Activated T-helper 1 cell treated with anti-CD3 and anti-CD28 coated beads, Interleukin-12 subunit alpha, Interleukin-12 subunit beta, Interleukin-2, Interleukin-4 antibody, amounts not matched to agents 30 ng/mL and 10 ng/mL and 1 ng/mL, durations not matched to agents 14 hours and 24 hours and 36 hours (primary cell): ENCODE data around the gene PDE4D. TPM values are rescaled to one million over a fixed set of nuclear protein-coding genes. Genes with fewer than 3 reads are reported as not detected.

ENCODE experiments used
- DNase-seq: peaks from one replicate; pipeline ENCODE4 v3.0.0; 2021; ENCODE audit warnings: low spot score
- H3K27ac Mint-ChIP-seq: one replicate; pipeline ENCODE4 v1.8.0; 2021; ENCODE audit warnings: mild to moderate bottlenecking, mixed read lengths
- H3K27me3 Mint-ChIP-seq: one replicate; pipeline ENCODE4 v1.8.0; 2022; ENCODE audit warnings: mild to moderate bottlenecking, moderate library complexity, mixed read lengths; ENCODE audit not compliant: insufficient read depth
- H3K36me3 Mint-ChIP-seq: one replicate; pipeline ENCODE4 v1.8.0; 2021; ENCODE audit warnings: low read depth, mixed read lengths
- H3K4me1 Mint-ChIP-seq: one replicate; pipeline ENCODE4 v1.8.0; 2021; ENCODE audit warnings: low read depth, mixed read lengths
- H3K4me3 Mint-ChIP-seq: one replicate; pipeline ENCODE4 v1.8.0; 2021; ENCODE audit warnings: mild to moderate bottlenecking, moderate library complexity, mixed read lengths
- H3K9me3 Mint-ChIP-seq: one replicate; pipeline ENCODE4 v1.8.0; 2021; ENCODE audit warnings: mixed read lengths
- intact Hi-C: fragments of 100-400 bp; cut with micrococcal nuclease; formaldehyde crosslinking; loops from one replicate; pipeline ENCODE4 v1.15.1; 2024
- total RNA-seq: library from RNA; stranded (reverse); gene quantifications from 2 replicates; pipeline ENCODE4 v1.2.3, GENCODE V29; 2022

PDE4D gene
- total RNA-seq, 1 donor from 2014 or later, result 50.6 TPM

GRCh38 chr5:59656351-59657254 is 236.9 kb downstream of the PDE4D start:
- Mint-ChIP-seq H3K9me3 (no peaks in the 10 kb centered on the region), H3K4me3 (no peak overlapping the region), H3K27me3 (peaks cover 2% of the 10 kb centered on the region), H3K4me1 (peaks cover 32% of the 10 kb centered on the region), H3K36me3 (no peaks in the 10 kb centered on the region), H3K27ac (no peak overlapping the region)
- DNase-seq, result no peak
- intact Hi-C loops, result loop anchor here (1.0 to 10.0 kb wide), 3 partner anchors 10 to 772 kb away; no protein-coding TSS in a partner anchor

GRCh38 chr5:59655693-59656309 is 237.7 kb downstream of the PDE4D start:
- no peak overlapping the region for H3K4me3 Mint-ChIP-seq

GRCh38 chr5:59654691-59655090 is 238.8 kb downstream of the PDE4D start:
- intact Hi-C loops, result loop anchor here (5.0 to 10.0 kb wide), 2 partner anchors 62 to 770 kb away; no protein-coding TSS in a partner anchor
- Mint-ChIP-seq H3K4me3 (no peak overlapping the region), H3K36me3 (no peaks in the 10 kb centered on the region), H3K9me3 (no peaks in the 10 kb centered on the region), H3K27me3 (peaks cover 2% of the 10 kb centered on the region), H3K4me1 (peaks cover 21% of the 10 kb centered on the region), H3K27ac (no peak overlapping the region)
- no peak for DNase-seq

More at GRCh38 chr5:59655693-59656309, 237.7 kb downstream of the PDE4D start:
- H3K27ac Mint-ChIP-seq, result no peak overlapping the region
- intact Hi-C loops, result loop anchor here (1.0 to 10.0 kb wide), 3 partner anchors 10 to 771 kb away; no protein-coding TSS in a partner anchor
- H3K27me3 Mint-ChIP-seq, result peaks cover 2% of the 10 kb centered on the region
- peaks cover 27% of the 10 kb centered on the region for H3K4me1 Mint-ChIP-seq
- no peaks in the 10 kb centered on the region for H3K36me3 Mint-ChIP-seq
- DNase-seq, result no peak
- no peaks in the 10 kb centered on the region for H3K9me3 Mint-ChIP-seq

GRCh38 chr5:59652449-59652848 is 241.1 kb downstream of the PDE4D start:
- H3K27ac Mint-ChIP-seq, result no peak overlapping the region
- no peaks in the 10 kb centered on the region for H3K9me3 Mint-ChIP-seq
- no peak for DNase-seq
- no peaks in the 10 kb centered on the region for H3K36me3 Mint-ChIP-seq
- intact Hi-C loops, result loop anchor here (2.0 to 10.0 kb wide), 2 partner anchors 44 to 768 kb away; no protein-coding TSS in a partner anchor
- no peak overlapping the region for H3K4me3 Mint-ChIP-seq
- peaks cover 2% of the 10 kb centered on the region for H3K27me3 Mint-ChIP-seq
- H3K4me1 Mint-ChIP-seq, result peaks cover 12% of the 10 kb centered on the region

- intact Hi-C loops, result no loop called here
- Mint-ChIP-seq H3K4me1 (peaks cover 15% of the 10 kb centered on the region), H3K27ac (no peak overlapping the region), H3K9me3 (no peaks in the 10 kb centered on the region), H3K4me3 (no peak overlapping the region), H3K36me3 (no peaks in the 10 kb centered on the region), H3K27me3 (peaks cover 2% of the 10 kb centered on the region)
- DNase-seq, result no peak
Measured at GRCh38 chr5:59648949-59649921, 244.3 kb downstream of the PDE4D start.

GRCh38 chr5:59648038-59648831 is 245.3 kb downstream of the PDE4D start:
- H3K9me3 Mint-ChIP-seq, result no peaks in the 10 kb centered on the region
- no peaks in the 10 kb centered on the region for H3K36me3 Mint-ChIP-seq
- H3K27me3 Mint-ChIP-seq, result no peaks in the 10 kb centered on the region
- H3K4me1 Mint-ChIP-seq, result peaks cover 15% of the 10 kb centered on the region
- H3K4me3 Mint-ChIP-seq, result no peak overlapping the region
- H3K27ac Mint-ChIP-seq, result no peak overlapping the region
- DNase-seq, result no peak
- intact Hi-C loops, result no loop called here

GRCh38 chr5:59645380-59645779 is 248.1 kb downstream of the PDE4D start:
- Mint-ChIP-seq H3K27me3 (no peaks in the 10 kb centered on the region), H3K4me3 (no peak overlapping the region), H3K4me1 (peaks cover 15% of the 10 kb centered on the region), H3K9me3 (no peaks in the 10 kb centered on the region), H3K27ac (no peak overlapping the region), H3K36me3 (peaks cover 2% of the 10 kb centered on the region)
- intact Hi-C loops, result no loop called here
- DNase-seq, result no peak

- H3K4me1 Mint-ChIP-seq, result peaks cover 10% of the 10 kb centered on the region
- H3K4me3 Mint-ChIP-seq, result no peak overlapping the region
- H3K9me3 Mint-ChIP-seq, result peaks cover 5% of the 10 kb centered on the region
- peaks cover 2% of the 10 kb centered on the region for H3K36me3 Mint-ChIP-seq
- H3K27ac Mint-ChIP-seq, result no peak overlapping the region
- H3K27me3 Mint-ChIP-seq, result peaks cover 14% of the 10 kb centered on the region
- no peak for DNase-seq
- intact Hi-C loops, result no loop called here
Measured at GRCh38 chr5:59640411-59640810, 253.1 kb downstream of the PDE4D start.

- no peak for DNase-seq
- no peak overlapping the region for H3K27ac Mint-ChIP-seq
- H3K27me3 Mint-ChIP-seq, result peaks cover 19% of the 10 kb centered on the region
- H3K4me1 Mint-ChIP-seq, result no peaks in the 10 kb centered on the region
- peaks cover 4% of the 10 kb centered on the region for H3K36me3 Mint-ChIP-seq
- intact Hi-C loops, result no loop called here
- H3K9me3 Mint-ChIP-seq, result peaks cover 20% of the 10 kb centered on the region
- no peak overlapping the region for H3K4me3 Mint-ChIP-seq
Measured at GRCh38 chr5:59637884-59638580, 255.5 kb downstream of the PDE4D start.

- no peak for DNase-seq
- Mint-ChIP-seq H3K4me1 (no peaks in the 10 kb centered on the region), H3K27me3 (peaks cover 3% of the 10 kb centered on the region), H3K4me3 (no peak overlapping the region), H3K9me3 (peaks cover 35% of the 10 kb centered on the region), H3K27ac (no peak overlapping the region), H3K36me3 (peaks cover 3% of the 10 kb centered on the region)
- intact Hi-C loops, result no loop called here
Measured at GRCh38 chr5:59629561-59629960, 264.0 kb downstream of the PDE4D start.

- intact Hi-C loops, result no loop called here
- Mint-ChIP-seq H3K9me3 (peaks cover 25% of the 10 kb centered on the region), H3K4me1 (no peaks in the 10 kb centered on the region), H3K27me3 (peaks cover 2% of the 10 kb centered on the region), H3K27ac (no peak overlapping the region), H3K4me3 (no peak overlapping the region), H3K36me3 (peaks cover 3% of the 10 kb centered on the region)
- DNase-seq, result no peak
Measured at GRCh38 chr5:59628062-59628828, 265.3 kb downstream of the PDE4D start.
